GM12878 (cell line): Measurements from ENCODE around the gene CACNB3. TPM values are rescaled to one million over a fixed set of nuclear protein-coding genes. Genes with fewer than 3 reads are reported as not detected.

ENCODE experiments used
- ATAC-seq: fragments of 200-7000 bp; cut with Tn5 transposase; 3 replicates; pipeline ENCODE4 v1.9.1; 2020; ENCODE audit warnings: mild to moderate bottlenecking, moderate library complexity
- BruUV-seq: library from RNA; stranded (reverse); fragments of 400-500 nt; replicated peaks from 2 replicates; lab custom pipeline; 2021; lab: Mats Ljungman, UMichigan
- CTCF ChIA-PET: fragments of 300-600 bp; sonication (Branson Sonifier 250); formaldehyde crosslinking; extraction: SDS; loops from one replicate; lab custom pipeline; 2021; ENCODE audit warnings: inconsistent platforms; lab: Yijun Ruan, JAX
- POLR2A ChIA-PET: fragments of 350-600 bp; formaldehyde crosslinking; extraction: SDS; loops from one replicate; lab custom pipeline; 2021; ENCODE audit warnings: inconsistent platforms; lab: Charles Lee
- RAD21 ChIA-PET: fragments of 300-600 bp; sonication (Branson Sonifier 250); formaldehyde crosslinking; loops from one replicate; lab custom pipeline; 2023; ENCODE audit warnings: antibody characterized with exemption; ENCODE audit not compliant: unreplicated experiment; lab: Charles Lee
- SMC1A ChIA-PET: fragments of 300-600 bp; sonication (Branson Sonifier 250); formaldehyde crosslinking; loops from one replicate; lab custom pipeline; 2023; ENCODE audit not compliant: unreplicated experiment, uncharacterized antibody; lab: Charles Lee
- DNase-seq: peaks from one replicate; pipeline ENCODE4 v3.0.0-alpha.2; 2011; ENCODE audit warnings: low read depth, low spot score
- FAIRE-seq: peaks from 3 replicates; lab custom pipeline; 2011; peaks lifted over from hg19 to GRCh38; lab: Jason Lieb, UNC
- H2AFZ ChIP-seq: 2 replicates; pipeline ENCODE4 v1.6.0; 2011; ENCODE audit warnings: low read depth, low read length, control low read depth; ENCODE audit not compliant: control insufficient read depth
- H3K27ac ChIP-seq: 2 replicates; pipeline ENCODE4 v1.5.1; 2011; ENCODE audit warnings: control low read depth; ENCODE audit not compliant: control insufficient read depth, insufficient read depth
- H3K27me3 ChIP-seq, 2 experiments: replicated peaks in 1 of 2; 2 replicates each; pipeline versions ENCODE4 v1.6.0 to v1.6.1; 2011; ENCODE audit warnings: low read length in 1 of 2; ENCODE audit not compliant: control insufficient read depth in 2 of 2, insufficient read depth in 2 of 2
- H3K36me3 ChIP-seq, 2 experiments: 2 replicates each; pipeline ENCODE4 v1.5.1; 2011; ENCODE audit warnings: low read length in 1 of 2; ENCODE audit not compliant: control insufficient read depth in 2 of 2, insufficient read depth in 2 of 2
- H3K4me1 ChIP-seq: 2 replicates; pipeline ENCODE4 v1.6.1; 2011; ENCODE audit warnings: mild to moderate bottlenecking, low read length, moderate library complexity, mixed read lengths; ENCODE audit not compliant: control insufficient read depth, insufficient read depth
- H3K4me2 ChIP-seq: 2 replicates; pipeline ENCODE4 v1.6.0; 2011; ENCODE audit warnings: control low read depth; ENCODE audit not compliant: control insufficient read depth, insufficient read depth
- H3K4me3 ChIP-seq: fragments of 200-600 bp; sonication (generic); 2 replicates; pipeline ENCODE4 v1.5.1; 2016
- H3K79me2 ChIP-seq: 2 replicates; pipeline ENCODE4 v1.6.0; 2011; ENCODE audit warnings: low read length; ENCODE audit not compliant: control insufficient read depth, insufficient read depth
- H3K9ac ChIP-seq: 2 replicates; pipeline ENCODE4 v1.8.0; 2011; ENCODE audit warnings: low read length, control low read depth, mixed read lengths; ENCODE audit not compliant: control insufficient read depth, insufficient read depth
- H3K9me3 ChIP-seq: replicated peaks from 3 replicates; pipeline ENCODE4 v1.5.1; 2011; ENCODE audit warnings: mild to moderate bottlenecking, low read length; ENCODE audit not compliant: control insufficient read depth, insufficient read depth
- H4K20me1 ChIP-seq: 2 replicates; pipeline ENCODE4 v1.6.0; 2011; ENCODE audit not compliant: control insufficient read depth, insufficient read depth
- EP300 ChIP-seq, 2 experiments: fragments of 150-350 bp in 1 of 2; IDR thresholded peaks; 2 replicates each; pipeline ENCODE4 v1.6.1; 2011 to 2012; ENCODE audit warnings: low read depth in 2 of 2, low read length in 2 of 2, borderline replicate concordance in 1 of 2, improper control_type of control experiment in 1 of 2, inconsistent platforms in 1 of 2; ENCODE audit not compliant: control insufficient read depth in 1 of 2
- JUND ChIP-seq: IDR thresholded peaks from 2 replicates; pipeline ENCODE4 v1.6.1; 2012; ENCODE audit warnings: low read depth, mild to moderate bottlenecking, low read length, improper control_type of control experiment, moderate library complexity
- NBN ChIP-seq: fragments of 450-650 bp; IDR thresholded peaks from 2 replicates; pipeline ENCODE4 v1.6.1; 2016
- PML ChIP-seq: IDR thresholded peaks from 2 replicates; pipeline ENCODE4 v1.6.1; 2012; ENCODE audit warnings: low read length, inconsistent platforms
- PRDM15 ChIP-seq: fragments of 450-650 bp; formaldehyde crosslinking; IDR thresholded peaks from 2 replicates; pipeline ENCODE4 v1.4.0; 2020; ENCODE audit warnings: mild to moderate bottlenecking, moderate library complexity
- WGBS: methylation state at CpG from one replicate; pipeline ENCODE4 v1.1.6; 2016; ENCODE audit warnings: low lambda C conversion rate; ENCODE audit not compliant: insufficient replicate concordance, insufficient coverage; ENCODE audit errors: missing lambda C conversion rate; 5-methylcytosine and 5-hydroxymethylcytosine counted together
- in situ Hi-C: fragments of 300-500 bp; cut with MboI; formaldehyde crosslinking; loops from 9 replicates; pipeline ENCODE4 v1.14.3; 2018; ENCODE audit warnings: mixed read lengths
- intact Hi-C: fragments of 100-400 bp; cut with micrococcal nuclease; formaldehyde crosslinking; loops from one replicate; pipeline ENCODE4 v1.14.2; 2022; ENCODE audit not compliant: unreplicated experiment
- polyA plus RNA-seq, 11 experiments: library from polyadenylated mRNA; depleted of rRNA in 4 of 11; unstranded in 6 of 11; stranded (reverse) in 5 of 11; fragments of >200 nt; fragmentation: Nextera tagmentation in 4 of 11; fragmentation: Illumina TruSeq in 1 of 11; extraction: Ambion mirVana in 4 of 11; extraction: Trizol in 1 of 11; gene quantifications; 1 replicate in 1 of 11; 2 replicates in 10 of 11; pipeline versions ENCODE4 v1.2.1 to v1.2.3, GENCODE V29; 2011 to 2016; ENCODE audit warnings: inconsistent platforms in 2 of 11, missing spikeins in 2 of 11, low read depth in 1 of 11
- total RNA-seq, 4 experiments: library from RNA; depleted of rRNA in 3 of 4; stranded (reverse); fragments of >200 nt in 3 of 4; fragmentation: Illumina TruSeq in 1 of 4; extraction: Trizol in 1 of 4; gene quantifications; 2 replicates each; pipeline versions ENCODE4 v1.2.1 to v1.2.3, GENCODE V29; 2013 to 2021

CACNB3 gene
- total and polyA plus RNA-seq, 10 of the 15 experiments (the other 5 are each of a cell fraction or from before 2014, with no cell fraction given) = 0.78 to 5.0 (median 1.7) TPM

- TF ChIP-seq PRDM15 (CRISPR knock-in tag) (no peak), PML (no peak)
Measured at GRCh38 chr12:48775299-48775698, 43.0 kb upstream of the CACNB3 start (continued).

GRCh38 chr12:48775991-48776649 is 42.2 kb upstream of the CACNB3 start:
- Histone ChIP-seq H3K36me3 (no peaks in the 10 kb centered on the region), H2AFZ (no peak overlapping the region), H3K4me1 (peaks cover 4% of the 10 kb centered on the region), H3K9me3 (no peaks in the 10 kb centered on the region), H3K79me2 (no peaks in the 10 kb centered on the region), H4K20me1 (no peaks in the 10 kb centered on the region), H3K4me2 (no peak overlapping the region), H3K27me3 (no peaks in the 10 kb centered on the region), H3K4me3 (no peak overlapping the region), H3K27ac (no peak overlapping the region), H3K9ac (no peak overlapping the region)
- DNase-seq = no peak
- TF ChIP-seq NBN (no peak), JUND (no peak), EP300 (IDR thresholded peaks at IDR 0.05; ENCODE audit: borderline replicate concordance in 1 of 2, control insufficient read depth in 1 of 2, low read depth in 2 of 2, low read length in 2 of 2) (no peak)
- SMC1A ChIA-PET = no interaction called here
- RAD21 ChIA-PET = no interaction called here
- intact Hi-C loops = no loop called here
- in situ Hi-C loops = no loop called here
- ATAC-seq = no peak
- CTCF ChIA-PET = no interaction called here
- FAIRE-seq = no peak
- POLR2A ChIA-PET = no interaction called here
- BruUV-seq = no TSS peak
- 75% methylated on average over 27 of the region's 29 CpGs for WGBS
